GM21737 (cell line): Measurements from ENCODE around the gene RPL5.

Experiments used
- ATAC-seq: cut with Tn5 transposase; IDR thresholded peaks from one replicate; pipeline ENCODE4 v1.9.1; 2021; ENCODE audit warnings: mild to moderate bottlenecking, moderate library complexity; ENCODE audit not compliant: unreplicated experiment

The RPL5 gene

DNA sequence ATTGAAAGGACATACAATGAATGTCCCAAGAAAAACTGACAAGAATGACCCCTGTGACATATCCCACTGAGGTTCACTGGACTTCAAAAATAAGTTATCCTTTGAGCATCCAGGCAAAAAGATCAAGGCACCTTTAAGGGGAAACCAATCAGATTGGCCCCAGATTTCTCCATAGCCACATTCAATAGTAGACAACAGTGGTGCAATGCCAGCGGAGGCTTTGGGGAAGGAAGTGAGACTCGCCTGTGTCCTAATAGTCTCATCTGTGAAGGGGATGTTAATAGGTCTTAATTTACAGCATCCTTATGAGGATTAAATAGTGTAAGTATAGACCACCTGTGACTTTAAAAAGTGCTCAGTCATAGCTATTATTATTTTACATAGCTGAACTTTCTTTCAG is 21.5 kb downstream of the RPL5 start:
- no peak for ATAC-seq

DNA sequence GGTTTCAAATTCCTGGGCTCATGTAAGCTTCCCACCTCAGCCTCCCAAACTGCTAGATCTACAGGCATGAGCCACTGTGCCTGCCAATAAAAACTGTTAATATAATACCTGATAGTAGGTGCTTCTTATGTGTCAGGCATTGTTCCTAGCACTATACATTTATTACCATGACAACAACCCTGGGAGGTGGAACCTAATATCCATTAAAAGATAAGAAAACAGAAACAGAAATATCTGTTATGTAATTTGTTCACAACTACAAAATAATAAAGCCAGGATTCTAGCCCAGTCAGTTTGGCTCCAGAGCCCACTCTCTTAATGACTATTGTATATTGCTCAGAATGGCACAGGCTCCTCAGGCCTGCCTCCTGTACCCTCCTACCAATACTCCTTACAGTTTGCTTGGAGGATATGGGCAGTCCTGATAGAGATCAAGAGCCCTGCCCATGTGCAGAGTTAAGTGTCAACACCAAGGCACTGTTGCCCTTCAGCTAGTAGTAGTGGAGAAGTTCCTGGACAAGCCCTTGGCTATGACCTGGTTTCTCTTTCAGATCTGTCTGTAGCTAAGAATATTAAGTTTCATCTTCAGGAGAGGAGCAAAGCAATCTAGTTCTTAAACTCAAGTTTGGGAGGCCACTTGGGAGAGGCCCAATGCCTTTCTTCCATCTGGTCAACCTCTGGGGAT is 22.4 kb downstream of the RPL5 start:
- ATAC-seq: no peak

DNA sequence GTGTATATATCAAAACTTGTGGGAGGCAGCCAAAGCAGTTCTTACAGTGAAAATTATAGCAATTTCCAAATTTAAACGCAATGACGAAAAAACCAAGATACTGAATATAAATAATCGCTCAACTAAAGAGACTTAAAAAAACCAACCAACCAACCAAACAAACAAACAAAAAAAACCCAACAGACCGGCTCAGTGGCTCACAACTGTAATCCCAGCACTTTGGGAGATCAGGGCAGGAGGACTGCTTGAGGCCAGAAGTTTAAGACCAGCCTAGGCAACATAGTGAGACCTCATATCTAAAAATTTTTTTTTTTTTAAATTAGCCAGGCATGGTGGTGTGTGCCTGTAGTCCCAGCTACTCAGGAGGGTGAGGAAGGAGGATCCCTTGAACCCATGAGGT is 23.4 kb downstream of the RPL5 start:
- ATAC-seq: no peak

GRCh38 chr1:92857817-92858216 is 26.0 kb downstream of the RPL5 start:
- no peak for ATAC-seq

DNA sequence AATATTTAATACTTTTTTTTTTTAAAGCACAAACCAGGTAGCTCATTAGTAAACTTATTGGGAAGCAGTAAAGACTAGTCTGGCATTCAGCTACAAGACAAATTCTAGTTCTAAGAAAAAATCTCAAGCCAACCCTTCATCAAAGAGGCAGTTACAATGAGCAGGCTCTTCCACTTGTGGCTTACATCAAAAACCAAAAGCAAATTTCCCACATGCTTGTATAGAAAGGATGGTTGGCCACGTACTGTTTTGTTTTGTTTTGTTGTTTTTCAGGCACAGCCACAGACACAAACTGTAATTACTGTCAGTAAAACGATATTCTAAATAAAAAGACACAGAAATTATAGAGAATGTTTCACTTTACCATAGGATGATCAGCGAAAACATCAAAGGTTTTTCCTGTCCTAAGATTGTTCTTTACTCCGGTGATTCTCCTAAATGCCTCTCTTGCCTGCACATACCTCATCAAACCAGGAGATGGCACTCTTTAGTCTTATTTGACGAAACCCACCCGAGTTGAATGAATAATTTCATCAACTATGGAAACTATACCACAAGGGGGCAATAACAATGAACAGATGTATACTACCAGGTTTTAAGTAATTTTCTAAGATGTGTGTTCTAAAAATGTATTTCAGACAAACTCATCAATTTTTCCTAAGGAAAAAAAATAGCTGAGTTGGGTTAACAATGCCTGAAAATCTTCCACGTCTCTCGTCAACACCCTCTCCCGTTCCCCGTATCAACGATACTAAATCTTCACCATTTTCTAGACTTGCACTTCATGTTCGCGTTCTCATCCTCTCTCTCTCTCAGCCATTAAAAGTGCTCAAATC is 26.9 kb downstream of the RPL5 start:
- ATAC-seq: no peak

- no peak for ATAC-seq
Observed at GRCh38 chr1:92859400-92860039, 27.7 kb downstream of the RPL5 start.

DNA sequence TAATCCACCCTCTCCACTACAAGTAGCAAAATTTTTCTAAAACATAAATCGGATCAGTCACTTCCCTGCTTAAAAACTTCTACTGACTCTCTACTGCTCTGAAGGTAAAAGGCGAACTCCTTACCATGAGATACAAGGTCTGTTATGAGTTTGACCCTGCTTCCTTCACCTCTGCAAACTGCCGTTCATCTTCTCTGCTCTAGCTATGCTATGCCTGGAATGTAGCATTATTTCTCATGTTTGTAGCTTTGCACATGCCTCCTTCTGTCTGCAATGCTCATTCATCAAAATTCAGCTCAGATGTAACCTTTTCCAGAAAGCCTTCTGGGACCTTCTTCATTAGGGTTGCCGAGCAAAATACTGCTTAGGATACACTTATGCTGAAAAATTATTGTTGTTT is 30.8 kb downstream of the RPL5 start:
- ATAC-seq: no peak

DNA sequence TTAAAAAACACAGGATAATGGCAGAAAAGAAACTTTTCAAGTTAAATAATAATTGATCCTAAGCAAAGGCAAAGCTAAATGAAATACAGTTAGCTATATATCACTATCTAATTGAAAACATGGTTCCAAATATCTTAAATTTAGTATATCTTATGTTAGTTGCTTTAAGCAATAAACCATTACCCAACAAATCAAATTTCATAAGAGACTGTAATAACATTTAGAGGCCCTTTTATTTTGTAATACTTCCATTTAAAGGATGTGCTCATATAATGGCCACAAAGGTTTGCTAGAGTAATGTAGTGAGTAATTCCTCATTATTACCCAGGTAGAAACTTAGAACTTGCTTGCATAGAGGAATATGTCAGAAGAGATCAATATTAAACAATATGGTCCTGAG is 32.3 kb downstream of the RPL5 start:
- no peak for ATAC-seq

DNA sequence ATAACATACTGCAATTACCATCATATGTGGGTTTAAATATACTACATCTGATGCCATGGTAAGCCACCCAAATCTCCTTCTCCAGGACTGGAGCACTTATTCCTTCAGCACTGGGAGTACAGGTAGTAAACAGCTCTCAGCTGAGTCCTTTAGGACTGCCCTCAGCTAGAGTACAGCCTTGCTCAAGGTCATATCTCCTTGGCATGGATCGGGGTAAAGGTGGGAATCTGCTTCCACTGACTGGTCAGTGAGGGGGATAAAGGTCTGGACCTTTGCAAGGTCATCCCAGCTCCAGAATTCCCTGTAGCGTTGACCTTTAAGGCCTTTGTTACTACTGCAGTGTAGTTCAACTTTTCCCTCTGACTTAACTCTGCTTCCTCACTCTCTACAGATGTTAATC is 38.8 kb downstream of the RPL5 start:
- no peak for ATAC-seq

GRCh38 chr1:92872719-92873118 is 40.9 kb downstream of the RPL5 start:
- no peak for ATAC-seq

DNA sequence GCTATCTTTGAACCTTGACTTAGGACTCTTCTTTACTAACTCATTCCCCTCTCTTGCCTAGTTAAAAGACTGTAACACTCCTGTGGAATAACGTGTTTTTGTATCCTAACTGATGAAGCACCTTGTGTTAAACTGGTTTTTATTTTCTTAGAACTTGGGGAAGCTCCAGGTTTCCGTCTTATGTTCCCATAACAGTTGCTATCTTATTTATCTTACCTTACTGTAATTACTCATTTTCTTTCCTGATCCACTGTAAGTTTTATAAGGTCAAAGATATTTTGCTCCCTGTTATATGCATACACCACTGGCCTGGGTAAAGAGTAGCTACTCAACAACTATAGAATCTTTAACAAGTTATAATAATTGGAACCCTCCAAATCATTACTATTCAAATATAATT is 43.1 kb downstream of the RPL5 start:
- ATAC-seq: no peak

DNA sequence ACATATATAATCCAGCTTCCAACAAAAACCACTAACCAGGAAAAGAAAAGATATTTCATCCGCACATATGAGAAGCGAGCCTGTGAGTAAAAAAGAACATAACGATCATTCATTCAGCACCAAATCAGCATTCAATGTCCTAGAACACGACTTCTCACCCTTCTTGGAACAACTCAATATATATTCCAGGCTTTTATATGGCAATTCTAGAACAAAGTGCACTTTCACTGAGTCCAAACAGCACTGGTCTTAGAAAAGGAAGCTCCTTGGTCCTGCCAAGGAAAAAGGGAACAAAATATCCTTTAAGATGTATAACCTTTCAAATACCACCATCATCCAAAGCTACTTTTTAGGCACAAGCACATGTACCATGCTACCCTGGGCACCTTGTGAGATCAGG is 44.5 kb downstream of the RPL5 start:
- ATAC-seq: no peak

DNA sequence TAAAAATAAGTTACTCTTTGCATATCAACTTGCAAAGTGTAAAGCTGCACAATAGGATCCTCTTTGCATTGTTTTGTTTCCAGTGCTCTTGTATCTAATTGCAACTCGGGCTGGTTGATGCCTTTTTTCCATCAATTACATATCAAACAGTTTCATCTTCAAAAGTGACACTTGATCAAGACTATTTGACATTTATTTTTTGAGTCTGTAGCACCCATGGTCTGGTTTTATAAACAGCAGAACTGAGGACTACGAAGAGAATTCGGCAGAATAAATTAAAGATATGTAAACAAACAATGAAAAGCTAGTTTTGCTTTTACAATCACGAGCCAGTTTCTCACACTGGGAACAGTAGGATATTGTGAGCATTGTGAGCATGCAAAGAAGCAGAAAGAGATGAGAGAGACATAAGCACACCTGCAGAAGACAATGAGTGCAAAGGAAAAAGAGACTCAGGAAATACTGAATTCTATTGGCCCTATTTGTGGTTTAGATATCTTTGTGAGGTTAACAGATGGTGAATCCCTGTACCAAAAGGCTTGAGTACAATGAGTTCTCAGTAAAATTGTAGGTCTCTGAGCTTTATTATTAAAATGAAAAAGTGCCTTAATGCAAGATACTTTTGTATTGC is 45.4 kb downstream of the RPL5 start:
- no peak for ATAC-seq

- ATAC-seq: no peak
Observed at GRCh38 chr1:92877792-92878191, 46.0 kb downstream of the RPL5 start.

GRCh38 chr1:92879316-92879968 is 47.6 kb downstream of the RPL5 start:
- ATAC-seq: no peak

GRCh38 chr1:92881391-92881790 is 49.6 kb downstream of the RPL5 start:
- ATAC-seq: no peak

DNA sequence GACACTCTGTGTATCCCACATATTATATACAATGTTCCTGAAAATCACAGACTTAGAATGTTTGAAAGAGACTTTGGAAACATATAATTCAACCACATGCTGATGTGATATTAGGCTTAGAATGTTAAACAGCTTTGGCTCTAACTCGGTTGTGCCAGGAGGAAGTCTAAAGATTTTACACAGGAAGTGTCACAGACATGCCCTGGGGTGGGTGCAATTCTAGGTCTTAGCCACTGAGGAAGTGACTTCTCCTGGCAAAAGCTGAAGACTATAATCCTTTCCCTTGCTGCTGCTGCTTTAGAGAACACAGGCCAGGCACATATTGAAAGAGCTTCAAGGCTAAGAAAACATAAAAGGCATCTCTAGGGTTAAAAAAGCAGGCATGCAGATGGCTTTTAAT is 51.0 kb downstream of the RPL5 start:
- ATAC-seq: no peak

DNA sequence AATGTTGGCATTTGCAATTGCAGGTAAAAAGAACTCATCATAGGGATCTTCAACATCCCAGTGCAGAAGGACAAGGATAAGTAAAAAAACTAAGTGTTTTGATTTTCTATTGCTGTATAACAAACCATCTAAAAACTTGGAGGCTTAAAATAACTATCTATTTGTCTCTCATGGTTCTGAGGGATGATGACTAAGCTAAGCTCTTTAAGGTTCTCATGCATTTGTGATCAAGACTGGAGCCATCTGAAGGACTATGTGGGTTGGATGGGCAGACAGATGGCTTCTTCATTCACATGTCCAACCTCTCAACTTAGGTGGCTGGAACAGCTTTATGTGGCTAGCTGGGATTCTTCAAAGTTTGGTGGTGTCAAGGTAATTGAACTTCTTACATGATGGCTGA is 51.5 kb downstream of the RPL5 start:
- no peak for ATAC-seq

DNA sequence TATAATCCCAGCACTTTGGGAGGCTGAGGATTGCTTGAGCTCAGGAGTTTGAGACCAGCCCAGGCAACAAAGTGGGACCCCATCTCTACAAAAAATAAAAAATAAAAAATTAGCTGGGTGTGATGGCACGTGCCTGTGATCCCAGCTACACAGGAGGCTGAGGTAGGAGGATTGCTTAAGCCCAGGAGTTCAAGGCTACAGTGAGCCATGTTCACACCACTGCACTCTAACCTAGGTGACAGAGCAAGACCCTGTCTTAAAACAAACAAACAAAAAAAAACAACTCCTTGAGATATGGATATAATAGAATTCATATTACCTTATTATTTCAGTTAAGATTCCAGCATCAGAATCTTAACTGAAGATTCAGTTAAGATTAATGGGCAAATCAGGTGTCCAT is 52.4 kb downstream of the RPL5 start:
- no peak for ATAC-seq

GRCh38 chr1:92886886-92887419 is 55.1 kb downstream of the RPL5 start:
- ATAC-seq: no peak

GRCh38 chr1:92887465-92887864 is 55.6 kb downstream of the RPL5 start:
- ATAC-seq: no peak
